Measurements from ENCODE around the gene GLIPR2. TPM values are rescaled to one million over a fixed set of nuclear protein-coding genes. Genes with fewer than 3 reads are reported as not detected.

The GLIPR2 gene
- total RNA-seq, 1 donor: 38.4 TPM

DNA sequence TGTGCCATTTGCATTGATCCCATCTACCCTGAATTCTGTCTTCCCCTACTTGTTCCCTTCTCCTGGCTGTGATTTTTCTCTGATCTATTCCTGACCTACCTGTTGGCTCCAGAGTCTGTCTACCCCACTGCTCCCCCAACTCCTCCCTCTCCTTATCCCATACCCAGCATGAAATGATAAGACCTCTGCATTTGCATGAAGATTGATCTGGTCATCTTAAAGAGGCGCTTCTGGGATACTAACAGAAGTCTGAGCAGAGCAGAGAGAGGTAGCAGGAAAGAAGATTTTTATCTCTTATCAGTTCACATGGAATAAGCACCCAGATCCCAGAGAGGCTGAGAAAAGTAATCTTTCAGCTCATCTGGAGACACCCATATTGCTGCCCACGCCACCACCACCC lies 18.3 kb upstream of the GLIPR2 start:
- H3K4me1 ChIP-seq (ENCODE audit: insufficient read depth, low read length): no peaks in the 10 kb centered on the region
- H3K4me3 ChIP-seq (ENCODE audit: insufficient read depth, low read length): no peak overlapping the region
- no peaks in the 10 kb centered on the region for H3K27me3 ChIP-seq (ENCODE audit: insufficient read depth, low read length)
- H4K20me1 ChIP-seq (ENCODE audit: insufficient read depth, low read length): no peaks in the 10 kb centered on the region
- TF ChIP-seq, protein P1, sequence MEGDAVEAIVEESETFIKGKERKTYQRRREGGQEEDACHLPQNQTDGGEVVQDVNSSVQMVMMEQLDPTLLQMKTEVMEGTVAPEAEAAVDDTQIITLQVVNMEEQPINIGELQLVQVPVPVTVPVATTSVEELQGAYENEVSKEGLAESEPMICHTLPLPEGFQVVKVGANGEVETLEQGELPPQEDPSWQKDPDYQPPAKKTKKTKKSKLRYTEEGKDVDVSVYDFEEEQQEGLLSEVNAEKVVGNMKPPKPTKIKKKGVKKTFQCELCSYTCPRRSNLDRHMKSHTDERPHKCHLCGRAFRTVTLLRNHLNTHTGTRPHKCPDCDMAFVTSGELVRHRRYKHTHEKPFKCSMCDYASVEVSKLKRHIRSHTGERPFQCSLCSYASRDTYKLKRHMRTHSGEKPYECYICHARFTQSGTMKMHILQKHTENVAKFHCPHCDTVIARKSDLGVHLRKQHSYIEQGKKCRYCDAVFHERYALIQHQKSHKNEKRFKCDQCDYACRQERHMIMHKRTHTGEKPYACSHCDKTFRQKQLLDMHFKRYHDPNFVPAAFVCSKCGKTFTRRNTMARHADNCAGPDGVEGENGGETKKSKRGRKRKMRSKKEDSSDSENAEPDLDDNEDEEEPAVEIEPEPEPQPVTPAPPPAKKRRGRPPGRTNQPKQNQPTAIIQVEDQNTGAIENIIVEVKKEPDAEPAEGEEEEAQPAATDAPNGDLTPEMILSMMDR (IDR thresholded peaks at IDR 0.05; ENCODE audit: extremely low read depth, low read depth, low read length): no peak
- H3K9me3 ChIP-seq (ENCODE audit: low read depth, low read length): no peaks in the 10 kb centered on the region
- no peak overlapping the region for H3K4me2 ChIP-seq (ENCODE audit: insufficient read depth, low read length)
- H3K36me3 ChIP-seq (ENCODE audit: insufficient read depth, low read length): peaks cover 78% of the 10 kb centered on the region
- no peak for DNase-seq (ENCODE audit: insufficient read length, low spot score, missing footprints)
- no peak overlapping the region for H3K27ac ChIP-seq (ENCODE audit: low read depth, low read length)
- no peak overlapping the region for H2AFZ ChIP-seq (ENCODE audit: low read length)
- H3K79me2 ChIP-seq (ENCODE audit: insufficient read depth, low read length): no peaks in the 10 kb centered on the region

DNA sequence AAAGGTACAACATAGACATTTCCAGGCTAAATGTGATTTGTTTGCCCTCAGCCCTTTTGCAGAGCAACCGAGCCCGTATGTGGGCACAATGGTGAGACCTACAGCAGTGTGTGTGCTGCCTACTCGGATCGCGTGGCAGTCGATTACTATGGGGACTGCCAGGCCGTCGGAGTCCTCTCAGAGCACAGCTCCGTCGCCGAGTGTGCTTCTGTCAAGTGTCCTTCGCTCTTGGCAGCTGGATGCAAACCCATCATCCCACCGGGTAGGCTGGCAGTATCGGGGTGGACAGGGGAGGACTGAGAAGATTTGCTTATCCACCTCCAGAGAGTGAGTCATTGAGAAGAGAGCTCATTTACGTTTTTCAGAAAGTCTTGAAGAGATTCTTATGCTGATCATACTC lies 17.8 kb upstream of the GLIPR2 start:
- peaks cover 78% of the 10 kb centered on the region for H3K36me3 ChIP-seq (ENCODE audit: insufficient read depth, low read length)
- no peak for DNase-seq (ENCODE audit: insufficient read length, low spot score, missing footprints)
- H3K9me3 ChIP-seq (ENCODE audit: low read depth, low read length): no peaks in the 10 kb centered on the region
- H4K20me1 ChIP-seq (ENCODE audit: insufficient read depth, low read length): no peaks in the 10 kb centered on the region
- H3K4me3 ChIP-seq (ENCODE audit: insufficient read depth, low read length): no peak overlapping the region
- H3K4me1 ChIP-seq (ENCODE audit: insufficient read depth, low read length): no peaks in the 10 kb centered on the region
- H3K79me2 ChIP-seq (ENCODE audit: insufficient read depth, low read length): no peaks in the 10 kb centered on the region
- no peak overlapping the region for H2AFZ ChIP-seq (ENCODE audit: low read length)
- H3K4me2 ChIP-seq (ENCODE audit: insufficient read depth, low read length): no peak overlapping the region
- no peaks in the 10 kb centered on the region for H3K27me3 ChIP-seq (ENCODE audit: insufficient read depth, low read length)
- TF ChIP-seq, protein P1 (IDR thresholded peaks at IDR 0.05; ENCODE audit: extremely low read depth, low read depth, low read length): no peak
- H3K27ac ChIP-seq (ENCODE audit: low read depth, low read length): no peak overlapping the region

DNA sequence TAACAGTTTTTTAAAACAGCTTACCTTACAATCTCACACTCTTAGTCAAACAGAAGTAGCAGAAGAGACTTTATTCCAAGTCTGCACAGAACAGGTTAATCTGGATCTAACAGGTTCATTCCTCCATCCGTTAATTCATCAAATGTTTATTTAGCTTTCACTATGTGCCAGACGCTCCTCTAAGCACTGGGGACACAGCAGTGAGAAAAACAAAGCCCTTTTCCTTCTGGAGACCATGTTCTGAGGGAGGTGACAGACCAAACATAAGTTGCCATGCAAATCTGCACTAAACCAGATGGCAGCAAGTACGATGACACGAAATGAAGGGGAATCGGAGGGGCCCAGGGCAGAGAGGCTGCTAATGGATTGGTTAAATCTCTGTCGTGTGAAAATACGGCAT lies 17.1 kb upstream of the GLIPR2 start:
- no peaks in the 10 kb centered on the region for H3K27me3 ChIP-seq (ENCODE audit: insufficient read depth, low read length)
- TF ChIP-seq, protein P1 (IDR thresholded peaks at IDR 0.05; ENCODE audit: extremely low read depth, low read depth, low read length): no peak
- H3K4me2 ChIP-seq (ENCODE audit: insufficient read depth, low read length): no peak overlapping the region
- H2AFZ ChIP-seq (ENCODE audit: low read length): no peak overlapping the region
- H3K36me3 ChIP-seq (ENCODE audit: insufficient read depth, low read length): peaks cover 72% of the 10 kb centered on the region
- H3K4me1 ChIP-seq (ENCODE audit: insufficient read depth, low read length): no peaks in the 10 kb centered on the region
- no peaks in the 10 kb centered on the region for H3K9me3 ChIP-seq (ENCODE audit: low read depth, low read length)
- no peak overlapping the region for H3K27ac ChIP-seq (ENCODE audit: low read depth, low read length)
- DNase-seq (ENCODE audit: insufficient read length, low spot score, missing footprints): no peak
- H3K4me3 ChIP-seq (ENCODE audit: insufficient read depth, low read length): no peak overlapping the region
- H3K79me2 ChIP-seq (ENCODE audit: insufficient read depth, low read length): no peaks in the 10 kb centered on the region
- no peaks in the 10 kb centered on the region for H4K20me1 ChIP-seq (ENCODE audit: insufficient read depth, low read length)

DNA sequence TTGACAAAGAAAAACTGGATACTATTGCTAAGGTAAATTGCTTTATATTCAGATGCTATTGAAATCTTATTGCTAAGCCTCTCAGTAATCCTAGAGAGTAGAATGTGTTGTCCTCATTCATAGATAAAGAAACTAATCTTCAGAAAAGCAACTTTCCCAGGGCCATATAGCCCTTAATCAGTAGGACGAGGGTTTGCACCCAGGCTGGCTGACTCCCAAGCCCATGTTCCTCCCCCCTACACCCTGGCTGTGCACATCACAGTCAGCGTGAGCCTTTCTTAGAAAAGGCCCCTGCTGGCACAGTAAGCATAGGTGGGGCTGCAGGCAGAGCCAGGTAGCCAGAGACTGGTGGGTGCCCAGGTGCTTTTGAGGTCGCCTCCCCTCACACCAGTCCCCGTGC lies 15.8 kb upstream of the GLIPR2 start:
- Histone ChIP-seq H3K79me2 (ENCODE audit: insufficient read depth, low read length) (no peaks in the 10 kb centered on the region), H3K27me3 (ENCODE audit: insufficient read depth, low read length) (no peaks in the 10 kb centered on the region), H3K27ac (ENCODE audit: low read depth, low read length) (no peak overlapping the region), H3K4me3 (ENCODE audit: insufficient read depth, low read length) (no peak overlapping the region), H3K4me1 (ENCODE audit: insufficient read depth, low read length) (no peaks in the 10 kb centered on the region), H4K20me1 (ENCODE audit: insufficient read depth, low read length) (no peaks in the 10 kb centered on the region), H3K9me3 (ENCODE audit: low read depth, low read length) (no peaks in the 10 kb centered on the region), H2AFZ (ENCODE audit: low read length) (no peak overlapping the region), H3K36me3 (ENCODE audit: insufficient read depth, low read length) (peaks cover 74% of the 10 kb centered on the region), H3K4me2 (ENCODE audit: insufficient read depth, low read length) (no peak overlapping the region)
- TF ChIP-seq, protein P1 (IDR thresholded peaks at IDR 0.05; ENCODE audit: extremely low read depth, low read depth, low read length): no peak
- no peak for DNase-seq (ENCODE audit: insufficient read length, low spot score, missing footprints)
